GM21723 (cell line): ENCODE data around the gene GREM1.

Experiments
- ATAC-seq: cut with Tn5 transposase; IDR thresholded peaks from one replicate; pipeline ENCODE4 v1.9.1; 2021; ENCODE audit warnings: mild to moderate bottlenecking, moderate library complexity; ENCODE audit not compliant: unreplicated experiment

The GREM1 gene

GRCh38 chr15:32730677-32731654 is 13.2 kb downstream of the GREM1 start:
- ATAC-seq, result no peak

- no peak for ATAC-seq
Observed at GRCh38 chr15:32732574-32733157, 14.9 kb downstream of the GREM1 start.

- ATAC-seq, result no peak
Observed at GRCh38 chr15:32733281-32733680, 15.5 kb downstream of the GREM1 start.

- ATAC-seq, result no peak
Observed at GRCh38 chr15:32735989-32736700, 18.3 kb downstream of the GREM1 start.

- no peak for ATAC-seq
Observed at GRCh38 chr15:32736701-32737061, 18.9 kb downstream of the GREM1 start.

- ATAC-seq, result no peak
Observed at GRCh38 chr15:32737304-32737703, 19.5 kb downstream of the GREM1 start.

GRCh38 chr15:32738666-32739065 is 20.9 kb downstream of the GREM1 start:
- ATAC-seq, result no peak

- ATAC-seq, result no peak
Observed at GRCh38 chr15:32739522-32740063, 21.8 kb downstream of the GREM1 start.

- no peak for ATAC-seq
Observed at GRCh38 chr15:32743411-32744140, 25.8 kb downstream of the GREM1 start.

GRCh38 chr15:32746116-32746857 is 28.5 kb downstream of the GREM1 start:
- ATAC-seq, result no peak

GRCh38 chr15:32747921-32748342 is 30.1 kb downstream of the GREM1 start:
- ATAC-seq, result no peak

- no peak for ATAC-seq
Observed at GRCh38 chr15:32750979-32751378, 33.2 kb downstream of the GREM1 start.

- ATAC-seq, result no peak
Observed at GRCh38 chr15:32757426-32757825, 39.6 kb downstream of the GREM1 start.

- no peak for ATAC-seq
Observed at GRCh38 chr15:32763295-32763694, 45.5 kb downstream of the GREM1 start.

- ATAC-seq, result no peak
Observed at GRCh38 chr15:32765236-32765635, 47.4 kb downstream of the GREM1 start.

- ATAC-seq, result no peak
Observed at GRCh38 chr15:32766101-32766500, 48.3 kb downstream of the GREM1 start.

GRCh38 chr15:32767236-32767635 is 49.4 kb downstream of the GREM1 start:
- ATAC-seq, result no peak

- ATAC-seq, result no peak
Observed at GRCh38 chr15:32774022-32774421, 56.2 kb downstream of the GREM1 start.

GRCh38 chr15:32775103-32775502 is 57.3 kb downstream of the GREM1 start:
- no peak for ATAC-seq
